HCT116 (cell line): ENCODE data around the gene CTSW. TPM values are rescaled to one million over a fixed set of nuclear protein-coding genes. Genes with fewer than 3 reads are reported as not detected.

Experiments
- ATAC-seq: fragments of 200-7000 bp; cut with Tn5 transposase; 2 replicates; pipeline ENCODE4 v1.9.1; 2020; ENCODE audit warnings: mild to moderate bottlenecking, moderate library complexity
- BruUV-seq: library from RNA; stranded (reverse); fragments of 400-500 nt; replicated peaks from 2 replicates; lab custom pipeline; 2021; lab: Mats Ljungman, UMichigan
- CTCF ChIA-PET: fragments of 300-600 bp; sonication (Branson Sonifier 250); formaldehyde crosslinking; loops from one replicate; lab custom pipeline; 2021; ENCODE audit warnings: antibody characterized with exemption; lab: Charles Lee
- POLR2A ChIA-PET: fragments of 300-600, 350-600 bp; sonication (Branson Sonifier 250); formaldehyde crosslinking; loops from one replicate; lab custom pipeline; 2021; ENCODE audit warnings: antibody characterized with exemption; lab: Charles Lee
- RAD21 ChIA-PET, 2 experiments: fragments of 300-600 bp; sonication (Branson Sonifier 250); formaldehyde crosslinking; loops; one replicate each; lab custom pipeline; 2023; ENCODE audit warnings: low total read pairs in 2 of 2; ENCODE audit not compliant: uncharacterized antibody in 2 of 2, unreplicated experiment in 2 of 2, low non-redundant PET in 1 of 2; lab: Charles Lee
- DNase-seq: peaks from one replicate; pipeline ENCODE4 v3.0.0-alpha.2; 2010; ENCODE audit warnings: low read depth, low spot score
- H2AFZ ChIP-seq: fragments of 200-600 bp; shearing (Covaris generic), sonication (generic); 2 replicates; pipeline ENCODE4 v1.6.1; 2017; ENCODE audit warnings: low read depth, mixed run types, mixed read lengths, antibody characterized with exemption, low read length; ENCODE audit not compliant: poor library complexity, severe bottlenecking
- H3K27ac ChIP-seq: 2 replicates; pipeline ENCODE4 v1.5.1; 2012; ENCODE audit warnings: low read depth, low read length
- H3K27me3 ChIP-seq: fragments of 200-600 bp; sonication (generic); 2 replicates; pipeline ENCODE4 v1.6.1; 2016; ENCODE audit warnings: mixed run types, low read length, mixed read lengths; ENCODE audit not compliant: insufficient read depth
- H3K36me3 ChIP-seq, 2 experiments: fragments of 200-500 bp in 1 of 2; fragments of 200-600 bp in 1 of 2; sonication (Bioruptor generic) in 1 of 2; sonication (generic) in 1 of 2; 2 replicates each; pipeline versions ENCODE4 v1.5.1 to v1.6.1; 2014 to 2016; ENCODE audit warnings: low read length in 2 of 2, inconsistent platforms in 1 of 2, mixed read lengths in 1 of 2, mixed run types in 1 of 2; ENCODE audit not compliant: insufficient read depth in 2 of 2, control insufficient read depth in 1 of 2
- H3K4me1 ChIP-seq, 2 experiments: fragments of 200-600 bp in 1 of 2; sonication (generic) in 1 of 2; 2 replicates each; pipeline versions ENCODE4 v1.5.1 to v1.6.1; 2012 to 2017; ENCODE audit warnings: low read length in 2 of 2, inconsistent platforms in 1 of 2, mild to moderate bottlenecking in 1 of 2, mixed read lengths in 1 of 2, mixed run types in 1 of 2, moderate library complexity in 1 of 2; ENCODE audit not compliant: insufficient read depth in 2 of 2, control insufficient read depth in 1 of 2
- H3K4me2 ChIP-seq: fragments of 200-600 bp; sonication (generic); 2 replicates; pipeline ENCODE4 v1.6.1; 2017; ENCODE audit warnings: mixed run types, low read length, mixed read lengths
- H3K4me3 ChIP-seq, 2 experiments: fragments of 200-600 bp in 1 of 2; sonication (generic) in 1 of 2; replicated peaks in 1 of 2; 2 replicates each; pipeline ENCODE4 v1.5.1; 2011 to 2016; ENCODE audit warnings: low read length in 2 of 2, control low read depth in 1 of 2, low read depth in 1 of 2, mild to moderate bottlenecking in 1 of 2, mixed read lengths in 1 of 2, mixed run types in 1 of 2
- H3K79me2 ChIP-seq: fragments of 200-600 bp; sonication (generic); 2 replicates; pipeline ENCODE4 v1.6.1; 2017; ENCODE audit warnings: mild to moderate bottlenecking, mixed run types, low read length, moderate library complexity, mixed read lengths; ENCODE audit not compliant: insufficient read depth
- H3K9ac ChIP-seq: fragments of 200-600 bp; sonication (generic); 2 replicates; pipeline ENCODE4 v1.6.1; 2016; ENCODE audit warnings: low read length, mixed read lengths
- H3K9me2 ChIP-seq: fragments of 200-600 bp; sonication (generic), shearing (Covaris generic); 2 replicates; pipeline ENCODE4 v1.6.1; 2017; ENCODE audit warnings: mixed run types, mild to moderate bottlenecking, moderate library complexity; ENCODE audit not compliant: insufficient read depth
- H3K9me3 ChIP-seq, 2 experiments: fragments of 200-500 bp in 1 of 2; fragments of 200-600 bp in 1 of 2; sonication (Bioruptor generic) in 1 of 2; sonication (generic) in 1 of 2; 2 replicates each; pipeline ENCODE4 v1.6.1; 2014 to 2017; ENCODE audit warnings: low read length in 2 of 2, mixed read lengths in 2 of 2, inconsistent platforms in 1 of 2, low read depth in 1 of 2, mild to moderate bottlenecking in 1 of 2, mixed run types in 1 of 2, moderate library complexity in 1 of 2; ENCODE audit not compliant: control insufficient read depth in 1 of 2, insufficient read depth in 1 of 2
- H4K20me1 ChIP-seq: fragments of 200-600 bp; sonication (generic), shearing (Covaris generic); 2 replicates; pipeline ENCODE4 v1.6.1; 2017; ENCODE audit warnings: mixed run types, mild to moderate bottlenecking, moderate library complexity; ENCODE audit not compliant: insufficient read depth
- CBX3 ChIP-seq: IDR thresholded peaks from 2 replicates; pipeline ENCODE4 v1.6.1; 2012; ENCODE audit warnings: low read depth
- CEBPB ChIP-seq: IDR thresholded peaks from 2 replicates; pipeline ENCODE4 v1.6.1; 2012; ENCODE audit warnings: low read depth
- CTCF ChIP-seq, 3 experiments: fragments of 200-600 bp in 1 of 3; sonication (generic) in 1 of 3; IDR thresholded peaks in 2 of 3; conservative IDR thresholded peaks in 1 of 3; 2 replicates each; pipeline ENCODE4 v1.5.1; 2012 to 2017; ENCODE audit warnings: low read depth in 2 of 3, low read length in 2 of 3, antibody characterized with exemption in 1 of 3, borderline replicate concordance in 1 of 3, control low read depth in 1 of 3, mild to moderate bottlenecking in 1 of 3, mixed read lengths in 1 of 3, mixed run types in 1 of 3, moderate library complexity in 1 of 3; ENCODE audit not compliant: insufficient read depth in 1 of 3
- ELF1 ChIP-seq: IDR thresholded peaks from 2 replicates; pipeline ENCODE4 v1.6.1; 2012; ENCODE audit warnings: low read depth, borderline replicate concordance
- EZH2phosphoT487 ChIP-seq: fragments of 200-600 bp; IDR thresholded peaks from 2 replicates; pipeline ENCODE4 v1.6.1; 2018; ENCODE audit warnings: antibody characterized with exemption, borderline replicate concordance
- POLR2A ChIP-seq: IDR thresholded peaks from 2 replicates; pipeline ENCODE4 v1.7.0; 2011; ENCODE audit warnings: borderline replicate concordance; ENCODE audit not compliant: insufficient read depth, insufficient read length; ENCODE audit errors: extremely low read depth
- POLR2AphosphoS5 ChIP-seq: IDR thresholded peaks from 2 replicates; pipeline ENCODE4 v1.6.1; 2011; ENCODE audit warnings: mild to moderate bottlenecking, low read depth, low read length, moderate library complexity
- TCF7L2 ChIP-seq: IDR thresholded peaks from 2 replicates; pipeline ENCODE4 v1.7.0; 2011; ENCODE audit warnings: borderline replicate concordance, inconsistent platforms; ENCODE audit not compliant: insufficient read depth, insufficient read length; ENCODE audit errors: extremely low read depth
- YY1 ChIP-seq: IDR thresholded peaks from 2 replicates; pipeline ENCODE4 v1.6.1; 2011; ENCODE audit warnings: low read length, low read depth, moderate library complexity, mild to moderate bottlenecking; ENCODE audit not compliant: insufficient replicate concordance; ENCODE audit errors: extremely low read depth
- ZFX ChIP-seq: fragments of 450-650 bp; IDR thresholded peaks from 2 replicates; pipeline ENCODE4 v1.6.1; 2017
- intact Hi-C: fragments of 100-400 bp; cut with micrococcal nuclease; formaldehyde crosslinking; loops from 2 replicates; pipeline ENCODE4 v1.10.0; 2022
- total RNA-seq: library from RNA; stranded (reverse); gene quantifications from one replicate; pipeline ENCODE4 v1.2.1, GENCODE V29; 2021; ENCODE audit not compliant: unreplicated experiment
- TF ChIP-seq, protein P1 (sequence below): IDR thresholded peaks from 2 replicates; pipeline ENCODE4 v1.6.1; 2011; ENCODE audit warnings: mild to moderate bottlenecking, low read length, moderate library complexity; ENCODE audit not compliant: insufficient replicate concordance; ENCODE audit errors: extremely low read depth

Gene CTSW
- total RNA-seq, 1 experiment from 2014 or later: not detected

- peaks cover 52% of the 10 kb centered on the region for H3K79me2 ChIP-seq
- no peak for DNase-seq
- intact Hi-C loops: loop anchor here (2.0 kb wide), 2 partner anchors 73 to 175 kb away; partner anchors contain the start of genes KAT5 and SART1
- no peak for ATAC-seq
- H3K4me3 ChIP-seq: peak overlapping the region; percentile 90 to 92
- H3K36me3 ChIP-seq: peaks cover 14 to 45% of the 10 kb centered on the region in 2 experiments
- no peaks in the 10 kb centered on the region for H3K27me3 ChIP-seq
- no peak overlapping the region for H2AFZ ChIP-seq
- no peaks in the 10 kb centered on the region for H3K9me2 ChIP-seq
- RAD21 ChIA-PET: interaction anchor here (0.6 to 3.0 kb wide), 9 partner anchors 16 to 175 kb away, joined by 3 to 10 read pairs (median 4); partner anchors contain the start of gene KAT5 (in 1 of the 2)
- peaks cover 18 to 68% of the 10 kb centered on the region in 2 experiments for H3K4me1 ChIP-seq
- H4K20me1 ChIP-seq: no peaks in the 10 kb centered on the region
- TF ChIP-seq ZFX: 0 out of 2 replicates have a peak, but pooled peaks have one; percentile 32
- TF ChIP-seq CEBPB: no peak
- no peak for TF ChIP-seq ELF1
- TF ChIP-seq, all 23 proteins: peak for 1
- H3K27ac ChIP-seq: peak overlapping the region; percentile 97
- H3K9me3 ChIP-seq: no peaks in the 10 kb centered on the region
- TSS peak; percentile 39 for BruUV-seq
- H3K4me2 ChIP-seq: peak overlapping the region; percentile 98
- POLR2A ChIA-PET: interaction anchor here (0.6 to 8.5 kb wide), 12 partner anchors 14 to 176 kb away, joined by 3 to 124 read pairs (median 8); partner anchors contain the start of genes CFL1, FOSL1, KAT5 and MUS81
- peak overlapping the region; percentile 87 for H3K9ac ChIP-seq
- CTCF ChIA-PET: interaction anchor here (0.6 to 6.5 kb wide), 25 partner anchors 9 to 255 kb away, joined by 3 to 82 read pairs (median 4); partner anchors contain the start of genes CFL1, CST6, KAT5 and MUS81
These were observed 8.1 kb downstream of the CTSW start for GRCh38 chr11:65887723-65888162.

DNA sequence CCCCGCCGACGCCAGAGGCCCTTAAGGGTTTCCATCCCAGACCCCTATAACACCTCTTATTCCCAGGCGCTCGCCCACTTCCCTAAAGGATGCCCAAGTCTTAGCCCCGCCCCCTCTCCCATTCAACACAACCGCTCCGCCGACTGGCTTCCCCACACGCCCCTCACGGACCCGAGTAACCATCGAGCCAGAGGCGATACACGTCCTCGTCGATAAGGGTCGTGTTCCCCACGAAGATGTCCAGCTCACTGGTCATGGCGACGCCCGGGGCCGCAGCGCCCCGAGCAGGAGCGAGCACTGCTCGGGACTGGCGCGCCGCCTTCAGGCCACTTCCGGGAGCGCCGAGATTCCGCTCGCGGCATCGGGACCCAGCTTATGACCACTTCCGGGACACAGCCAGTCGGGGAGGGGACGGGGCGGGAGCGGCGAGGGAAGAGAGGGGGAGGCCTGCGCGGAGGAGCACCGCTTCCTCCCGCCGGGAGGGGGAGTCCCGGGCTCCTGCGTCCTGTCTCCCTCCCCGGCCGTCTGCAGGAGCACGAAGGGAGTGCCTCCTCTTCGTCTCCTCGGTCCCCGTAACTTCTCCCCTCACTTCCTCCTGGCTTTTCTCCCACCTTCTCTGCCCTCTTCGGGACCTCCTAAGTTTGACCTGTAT is 8.7 kb downstream of the CTSW start, which contains the start of gene FIBP:
Gene FIBP (minus strand): TSS at position 309 of the 652 bp plus-strand sequence. CDS start 53 bp downstream, at position 256.
- peak within 1 kb of the TSS; percentile 98 for H3K4me2 ChIP-seq
- ChIA-PET RAD21 (interaction anchor here (0.6 to 3.0 kb wide), 10 partner anchors 16 to 176 kb away, joined by 3 to 10 read pairs (median 4); partner anchors contain the start of gene KAT5 (in 1 of the 2)), POLR2A (interaction anchor here (0.6 to 8.5 kb wide), 11 partner anchors 14 to 176 kb away, joined by 3 to 124 read pairs (median 9); partner anchors contain the start of genes CFL1, FOSL1, KAT5 and MUS81), CTCF (interaction anchor here (0.6 to 6.5 kb wide), 28 partner anchors 9 to 256 kb away, joined by 3 to 82 read pairs (median 4); partner anchors contain the start of genes CFL1, CST6, KAT5 and MUS81)
- no peaks in the 10 kb centered on the region for H3K9me3 ChIP-seq
- H3K27ac ChIP-seq: peak within 1 kb of the TSS; percentile 97
- no peak for TF ChIP-seq CBX3
- peak; percentile 63 for TF ChIP-seq POLR2A
- peak in 2 of 3 experiments; percentile 68 to 78; a peak in 4 of 6 replicates for TF ChIP-seq CTCF (IDR thresholded peaks at IDR 0.05 in 2 of 3, conservative IDR thresholded peaks at IDR 0.05 in 1 of 3; ENCODE audit: borderline replicate concordance in 1 of 3, insufficient read depth in 1 of 3, low read depth in 2 of 3, low read length in 2 of 3)
- TF ChIP-seq EZH2phosphoT487: no peak
- peak; percentile 93 for TF ChIP-seq POLR2AphosphoS5
- TF ChIP-seq, protein P1, sequence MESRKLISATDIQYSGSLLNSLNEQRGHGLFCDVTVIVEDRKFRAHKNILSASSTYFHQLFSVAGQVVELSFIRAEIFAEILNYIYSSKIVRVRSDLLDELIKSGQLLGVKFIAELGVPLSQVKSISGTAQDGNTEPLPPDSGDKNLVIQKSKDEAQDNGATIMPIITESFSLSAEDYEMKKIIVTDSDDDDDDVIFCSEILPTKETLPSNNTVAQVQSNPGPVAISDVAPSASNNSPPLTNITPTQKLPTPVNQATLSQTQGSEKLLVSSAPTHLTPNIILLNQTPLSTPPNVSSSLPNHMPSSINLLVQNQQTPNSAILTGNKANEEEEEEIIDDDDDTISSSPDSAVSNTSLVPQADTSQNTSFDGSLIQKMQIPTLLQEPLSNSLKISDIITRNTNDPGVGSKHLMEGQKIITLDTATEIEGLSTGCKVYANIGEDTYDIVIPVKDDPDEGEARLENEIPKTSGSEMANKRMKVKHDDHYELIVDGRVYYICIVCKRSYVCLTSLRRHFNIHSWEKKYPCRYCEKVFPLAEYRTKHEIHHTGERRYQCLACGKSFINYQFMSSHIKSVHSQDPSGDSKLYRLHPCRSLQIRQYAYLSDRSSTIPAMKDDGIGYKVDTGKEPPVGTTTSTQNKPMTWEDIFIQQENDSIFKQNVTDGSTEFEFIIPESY: peak; percentile 49
- peak; percentile 66 for TF ChIP-seq YY1
- peak; percentile 8 for TF ChIP-seq TCF7L2
- peaks cover 18 to 73% of the 10 kb centered on the region in 2 experiments for H3K4me1 ChIP-seq
- H2AFZ ChIP-seq: no peak within 1 kb of the TSS
- BruUV-seq: no TSS peak
- DNase-seq (peak; percentile 91), ATAC-seq (peak; percentile 65)
- intact Hi-C loops: loop anchor here (2.0 kb wide), 2 partner anchors 73 to 175 kb away; partner anchors contain the start of genes KAT5 and SART1
- H4K20me1 ChIP-seq: no peaks in the 10 kb centered on the region
- H3K79me2 ChIP-seq: peaks cover 54% of the 10 kb centered on the region
- H3K9ac ChIP-seq: peak within 1 kb of the TSS; percentile 87
- no peaks in the 10 kb centered on the region for H3K9me2 ChIP-seq
- H3K27me3 ChIP-seq: no peaks in the 10 kb centered on the region
- peaks cover 14 to 43% of the 10 kb centered on the region in 2 experiments for H3K36me3 ChIP-seq
- H3K4me3 ChIP-seq: peak within 1 kb of the TSS; percentile 90 to 92
